HG02938 (cell line): ENCODE measurements around the gene AGBL1.

ENCODE experiments used
- ATAC-seq: cut with Tn5 transposase; IDR thresholded peaks from one replicate; pipeline ENCODE4 v1.9.1; 2021; ENCODE audit warnings: mild to moderate bottlenecking, moderate library complexity; ENCODE audit not compliant: unreplicated experiment

AGBL1 gene

GRCh38 chr15:86903642-86904421 is 824.2 kb downstream of the AGBL1 start:
- ATAC-seq = no peak

GRCh38 chr15:86905625-86906256 is 826.1 kb downstream of the AGBL1 start:
- ATAC-seq = no peak

- ATAC-seq = no peak
These were observed 826.7 kb downstream of the AGBL1 start for GRCh38 chr15:86906376-86906775.

- no peak for ATAC-seq
These were observed 831.4 kb downstream of the AGBL1 start for GRCh38 chr15:86911022-86911421.

GRCh38 chr15:86912661-86913060 is 833.0 kb downstream of the AGBL1 start:
- ATAC-seq = no peak

- ATAC-seq = no peak
These were observed 836.2 kb downstream of the AGBL1 start for GRCh38 chr15:86915811-86916331.

- ATAC-seq = no peak
These were observed 837.1 kb downstream of the AGBL1 start for GRCh38 chr15:86916671-86917360.

GRCh38 chr15:86917361-86917671 is 837.6 kb downstream of the AGBL1 start:
- no peak for ATAC-seq

- no peak for ATAC-seq
These were observed 839.9 kb downstream of the AGBL1 start for GRCh38 chr15:86919581-86919980.

GRCh38 chr15:86929461-86929860 is 849.8 kb downstream of the AGBL1 start:
- ATAC-seq = no peak

- no peak for ATAC-seq
These were observed 852.8 kb downstream of the AGBL1 start for GRCh38 chr15:86932456-86932855.

- ATAC-seq = no peak
These were observed 856.2 kb downstream of the AGBL1 start for GRCh38 chr15:86935841-86936240.

GRCh38 chr15:86942285-86942684 is 862.6 kb downstream of the AGBL1 start:
- no peak for ATAC-seq

- ATAC-seq = no peak
These were observed 869.0 kb downstream of the AGBL1 start for GRCh38 chr15:86948719-86949118.

GRCh38 chr15:86959254-86959653 is 879.6 kb downstream of the AGBL1 start:
- ATAC-seq = no peak

GRCh38 chr15:86961669-86962068 is 882.0 kb downstream of the AGBL1 start:
- ATAC-seq = no peak

- ATAC-seq = no peak
These were observed 884.6 kb downstream of the AGBL1 start for GRCh38 chr15:86964271-86964670.

GRCh38 chr15:86968244-86968643 is 888.6 kb downstream of the AGBL1 start:
- no peak for ATAC-seq

- no peak for ATAC-seq
These were observed 889.7 kb downstream of the AGBL1 start for GRCh38 chr15:86969364-86969763.

- ATAC-seq = no peak
These were observed 893.7 kb downstream of the AGBL1 start for GRCh38 chr15:86973284-86973844.

- no peak for ATAC-seq
These were observed 908.4 kb downstream of the AGBL1 start for GRCh38 chr15:86988033-86988432.

GRCh38 chr15:87021751-87022150 is 942.1 kb downstream of the AGBL1 start:
- ATAC-seq = no peak
